A549 (cell line): ENCODE results near the gene DNAH11.

Source experiments
- CTCF ChIP-seq: fragments of >200 bp; sonication (Bioruptor Twin); formaldehyde crosslinking; IDR thresholded peaks from 3 replicates; pipeline ENCODE4 v1.5.1; 2016
- EHF ChIP-seq: fragments of 250-450 bp; sonication (Bioruptor Pico); IDR thresholded peaks from 2 replicates; pipeline ENCODE4 v1.5.0; 2020; ENCODE audit warnings: mild to moderate bottlenecking
- EP300 ChIP-seq, 2 experiments: fragments of >200 bp; sonication (Bioruptor Twin); formaldehyde crosslinking; IDR thresholded peaks; 2 replicates in 1 of 2; 3 replicates in 1 of 2; pipeline ENCODE4 v1.6.1; 2016 to 2017
- FOXS1 ChIP-seq: fragments of 250-450 bp; sonication (Bioruptor Pico); IDR thresholded peaks from 2 replicates; pipeline ENCODE4 v1.5.0; 2020; ENCODE audit warnings: mild to moderate bottlenecking, moderate library complexity
- HMGXB4 ChIP-seq: fragments of 250-450 bp; sonication (Bioruptor Pico); IDR thresholded peaks from 2 replicates; pipeline ENCODE4 v1.5.0; 2021; ENCODE audit warnings: mild to moderate bottlenecking, moderate library complexity, borderline replicate concordance
- MYC ChIP-seq: IDR thresholded peaks from 2 replicates; pipeline ENCODE4 v1.6.1; 2012; ENCODE audit warnings: mild to moderate bottlenecking, inconsistent platforms, low read length, improper control_type of control experiment, borderline replicate concordance
- PBX3 ChIP-seq: IDR thresholded peaks from 2 replicates; pipeline ENCODE4 v1.6.1; 2012
- POLR2A ChIP-seq: IDR thresholded peaks from 2 replicates; pipeline ENCODE4 v1.6.1; 2012; ENCODE audit warnings: mild to moderate bottlenecking, low read length
- RAD21 ChIP-seq, 2 experiments: fragments of >200 bp in 1 of 2; sonication (Bioruptor Twin) in 1 of 2; formaldehyde crosslinking in 1 of 2; IDR thresholded peaks in 1 of 2; conservative IDR thresholded peaks in 1 of 2; 2 replicates in 1 of 2; 3 replicates in 1 of 2; pipeline ENCODE4 v1.6.1; 2012 to 2018; ENCODE audit warnings: inconsistent platforms in 1 of 2
- REST ChIP-seq: fragments of 200-600 bp; sonication (generic); IDR thresholded peaks from 2 replicates; pipeline ENCODE4 v1.6.1; 2016; ENCODE audit warnings: antibody characterized with exemption, mild to moderate bottlenecking, moderate library complexity
- SMC3 ChIP-seq: fragments of >200 bp; sonication (Bioruptor Twin); formaldehyde crosslinking; IDR thresholded peaks from 3 replicates; pipeline ENCODE4 v1.6.1; 2018; ENCODE audit warnings: inconsistent platforms

- TF ChIP-seq PBX3: no peak
- TF ChIP-seq POLR2A: no peak
- no peak for TF ChIP-seq CTCF
- no peak for TF ChIP-seq MYC
- TF ChIP-seq EHF (CRISPR knock-in tag): no peak
- TF ChIP-seq SMC3: no peak
- no peak for TF ChIP-seq REST
- TF ChIP-seq HMGXB4 (CRISPR knock-in tag): no peak
- no peak for TF ChIP-seq EP300 (IDR thresholded peaks at IDR 0.05)
- no peak for TF ChIP-seq FOXS1 (CRISPR knock-in tag)
- no peak for TF ChIP-seq RAD21 (conservative IDR thresholded peaks at IDR 0.05 in 1 of 2, IDR thresholded peaks at IDR 0.05 in 1 of 2)
Measured at GRCh38 chr7:21912931-21913780, 370.3 kb downstream of the DNAH11 start.
